GM18909 (cell line): ENCODE measurements around the gene LRRC61.
"Not testable (repeated sequence)": the region's sequence is repeated elsewhere in the genome, so short reads cannot be mapped to it uniquely, and the experiment has no call there.

Experiments used
- ATAC-seq: cut with Tn5 transposase; IDR thresholded peaks from one replicate; pipeline ENCODE4 v1.9.1; 2021; ENCODE audit warnings: mild to moderate bottlenecking; ENCODE audit not compliant: unreplicated experiment, poor library complexity

The LRRC61 gene

DNA sequence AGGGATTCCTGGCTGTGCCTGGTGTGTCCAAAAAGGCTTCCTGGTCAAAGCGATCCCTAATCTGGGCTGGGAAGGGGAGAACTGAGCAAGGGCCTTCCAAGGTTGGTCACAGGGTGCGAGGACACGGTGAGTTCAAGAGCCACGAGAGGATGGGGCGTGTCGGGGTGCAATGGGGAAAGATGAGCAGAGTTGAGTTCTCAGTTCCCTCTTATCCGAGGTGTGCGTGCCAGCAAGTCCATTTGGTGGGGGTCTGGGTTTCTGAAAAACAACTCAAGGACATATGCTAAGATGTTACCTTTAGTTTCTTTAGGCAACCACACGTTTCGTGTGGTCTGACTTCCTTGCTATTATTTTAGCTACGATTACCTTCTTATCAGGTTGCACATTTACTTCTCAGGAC lies 57.3 kb downstream of the LRRC61 start:
- ATAC-seq = no peak

DNA sequence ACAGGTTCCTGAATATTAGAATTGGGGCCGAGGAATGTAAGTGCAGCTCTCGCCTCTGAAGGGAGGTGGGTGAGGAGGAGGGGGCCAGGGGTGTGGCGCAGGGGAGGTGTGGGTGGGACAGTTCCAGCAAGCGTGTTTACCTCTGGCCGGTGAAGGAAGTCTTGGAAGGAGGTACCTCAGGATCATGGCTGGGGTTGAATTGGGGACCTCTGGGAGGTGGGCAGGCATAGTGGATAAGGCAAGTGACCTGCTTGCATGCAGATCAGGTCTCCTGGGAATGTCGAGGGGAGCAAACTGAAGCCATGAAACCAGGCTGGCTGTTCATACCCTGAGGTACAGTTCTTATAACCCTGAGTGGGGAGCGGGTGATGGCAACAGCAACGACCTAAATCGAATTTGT lies 57.9 kb downstream of the LRRC61 start:
- ATAC-seq = no peak

DNA sequence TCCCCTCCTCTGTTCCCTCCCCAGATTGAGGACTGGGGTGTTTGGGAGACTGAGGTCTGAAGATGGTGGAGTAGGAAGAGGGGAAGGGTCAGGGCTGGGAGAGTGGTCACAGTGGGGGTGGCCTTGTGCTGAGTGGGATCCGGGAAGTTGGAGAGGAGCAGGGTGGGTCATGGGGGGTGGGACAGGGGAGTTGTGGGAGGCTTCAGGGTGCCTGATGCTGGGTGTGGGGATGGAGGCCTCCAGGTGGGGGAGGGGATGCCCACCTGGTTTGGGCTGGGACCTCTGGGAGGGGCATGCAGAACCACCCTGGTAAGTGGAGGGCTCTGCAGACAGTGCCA lies 58.6 kb downstream of the LRRC61 start:
- no peak for ATAC-seq

GRCh38 chr7:150382123-150382843 lies 59.1 kb downstream of the LRRC61 start:
- ATAC-seq = no peak

GRCh38 chr7:150382844-150383225 lies 59.7 kb downstream of the LRRC61 start:
- no peak for ATAC-seq

GRCh38 chr7:150383710-150384397 lies 60.7 kb downstream of the LRRC61 start:
- ATAC-seq = no peak

GRCh38 chr7:150384406-150385301 lies 61.5 kb downstream of the LRRC61 start:
- no peak for ATAC-seq

- ATAC-seq = no peak
Measured at GRCh38 chr7:150385302-150385723, 62.2 kb downstream of the LRRC61 start.

GRCh38 chr7:150385884-150386283 lies 62.7 kb downstream of the LRRC61 start:
- ATAC-seq = not testable (repeated sequence)
